Choroid plexus epithelial cell (primary cell): Measurements from ENCODE around the gene MAP2K5.

ENCODE experiments used
- DNase-seq: peaks from one replicate; pipeline ENCODE4 v3.0.0-alpha.2; 2010; ENCODE audit warnings: low read depth
- H3K4me3 ChIP-seq: 2 replicates; pipeline ENCODE4 v1.5.1; 2011; ENCODE audit warnings: low read depth, mild to moderate bottlenecking, control low read depth, low read length, moderate library complexity
- TF ChIP-seq, protein P1 (sequence below): conservative IDR thresholded peaks from 2 replicates; pipeline ENCODE4 v1.5.1; 2011; ENCODE audit warnings: low read depth, mild to moderate bottlenecking, control low read depth, inconsistent platforms, low read length, moderate library complexity

MAP2K5 gene

DNA sequence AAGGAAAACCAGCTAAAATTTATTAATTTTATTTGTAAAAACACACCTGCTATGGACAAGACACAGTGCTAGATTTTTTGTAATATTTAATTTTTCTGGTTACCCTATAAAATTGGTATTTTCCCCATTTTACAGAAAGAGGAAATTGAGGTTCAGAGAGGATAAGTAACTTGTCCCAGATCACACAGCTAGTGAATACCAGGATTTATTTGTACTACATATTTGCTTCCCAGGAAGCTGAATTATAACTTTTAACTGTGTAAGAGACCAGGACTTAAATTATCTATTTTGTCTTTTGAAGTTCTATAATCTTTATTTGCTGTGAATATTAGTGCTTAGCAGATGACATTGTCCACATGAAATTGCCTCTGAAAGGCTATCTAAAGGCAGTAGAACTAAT, 49.7 kb downstream of the MAP2K5 start:
- no peak overlapping the region for H3K4me3 ChIP-seq
- DNase-seq = no peak
- TF ChIP-seq, protein P1, sequence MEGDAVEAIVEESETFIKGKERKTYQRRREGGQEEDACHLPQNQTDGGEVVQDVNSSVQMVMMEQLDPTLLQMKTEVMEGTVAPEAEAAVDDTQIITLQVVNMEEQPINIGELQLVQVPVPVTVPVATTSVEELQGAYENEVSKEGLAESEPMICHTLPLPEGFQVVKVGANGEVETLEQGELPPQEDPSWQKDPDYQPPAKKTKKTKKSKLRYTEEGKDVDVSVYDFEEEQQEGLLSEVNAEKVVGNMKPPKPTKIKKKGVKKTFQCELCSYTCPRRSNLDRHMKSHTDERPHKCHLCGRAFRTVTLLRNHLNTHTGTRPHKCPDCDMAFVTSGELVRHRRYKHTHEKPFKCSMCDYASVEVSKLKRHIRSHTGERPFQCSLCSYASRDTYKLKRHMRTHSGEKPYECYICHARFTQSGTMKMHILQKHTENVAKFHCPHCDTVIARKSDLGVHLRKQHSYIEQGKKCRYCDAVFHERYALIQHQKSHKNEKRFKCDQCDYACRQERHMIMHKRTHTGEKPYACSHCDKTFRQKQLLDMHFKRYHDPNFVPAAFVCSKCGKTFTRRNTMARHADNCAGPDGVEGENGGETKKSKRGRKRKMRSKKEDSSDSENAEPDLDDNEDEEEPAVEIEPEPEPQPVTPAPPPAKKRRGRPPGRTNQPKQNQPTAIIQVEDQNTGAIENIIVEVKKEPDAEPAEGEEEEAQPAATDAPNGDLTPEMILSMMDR = no peak

DNA sequence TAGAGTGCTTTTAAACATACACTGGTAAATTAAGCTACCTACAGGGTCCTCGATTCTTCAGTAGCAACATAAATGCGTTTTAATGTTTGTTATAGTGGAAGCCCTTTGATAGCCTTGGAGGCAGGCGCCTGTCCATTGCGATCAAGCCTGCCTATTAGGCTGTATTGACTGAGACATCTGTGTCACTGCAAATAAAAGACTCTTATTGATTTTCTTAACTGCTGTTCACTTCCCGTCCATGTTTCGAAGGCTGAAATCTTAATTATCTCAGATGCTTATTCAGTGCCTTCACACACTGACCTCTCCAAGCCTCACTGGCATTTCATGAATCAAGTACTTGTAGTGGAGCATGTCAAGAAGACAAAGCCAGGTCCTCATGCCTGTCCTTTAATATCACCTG, 51.1 kb downstream of the MAP2K5 start:
- no peak for DNase-seq
- TF ChIP-seq, protein P1 = no peak
- no peak overlapping the region for H3K4me3 ChIP-seq

DNA sequence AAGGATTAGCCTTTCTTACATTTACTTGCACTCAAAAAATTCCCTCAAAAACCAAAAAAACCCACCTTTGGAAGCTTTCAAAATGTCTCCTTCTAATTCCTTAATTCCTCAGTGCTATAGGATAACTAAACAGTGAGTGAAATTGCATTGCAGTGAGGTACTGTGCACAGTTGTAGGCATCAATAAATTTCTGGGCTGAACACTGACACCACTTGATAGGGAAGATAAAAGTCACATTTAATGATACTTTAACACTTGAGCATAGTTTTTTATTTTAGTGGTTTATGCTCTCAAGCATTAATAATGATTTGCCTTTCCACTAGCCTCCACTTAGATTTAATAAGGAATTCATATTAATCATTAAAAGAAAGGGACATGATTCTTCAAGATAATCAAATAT, 52.3 kb downstream of the MAP2K5 start:
- DNase-seq = no peak
- TF ChIP-seq, protein P1 = no peak
- no peak overlapping the region for H3K4me3 ChIP-seq

DNA sequence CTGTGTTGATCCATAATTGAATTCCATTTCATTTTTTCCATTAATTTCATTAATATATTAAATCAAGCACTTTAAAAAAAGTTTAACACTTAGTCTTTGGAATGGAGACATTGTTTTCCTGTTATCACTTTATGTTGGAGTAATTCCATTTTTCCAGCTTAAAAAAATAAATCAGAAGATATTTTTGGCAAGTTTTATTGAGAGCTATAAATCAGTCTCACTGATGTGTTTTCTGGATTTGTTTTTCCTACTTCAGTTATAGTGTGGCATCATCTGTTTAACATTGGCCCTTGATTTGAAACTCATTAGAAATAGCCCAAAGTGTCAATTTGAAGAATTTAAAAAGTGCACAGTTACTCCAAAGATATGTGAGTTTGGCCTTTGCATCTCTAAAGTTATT, 53.1 kb downstream of the MAP2K5 start:
- DNase-seq = no peak
- TF ChIP-seq, protein P1 = no peak
- no peak overlapping the region for H3K4me3 ChIP-seq

DNA sequence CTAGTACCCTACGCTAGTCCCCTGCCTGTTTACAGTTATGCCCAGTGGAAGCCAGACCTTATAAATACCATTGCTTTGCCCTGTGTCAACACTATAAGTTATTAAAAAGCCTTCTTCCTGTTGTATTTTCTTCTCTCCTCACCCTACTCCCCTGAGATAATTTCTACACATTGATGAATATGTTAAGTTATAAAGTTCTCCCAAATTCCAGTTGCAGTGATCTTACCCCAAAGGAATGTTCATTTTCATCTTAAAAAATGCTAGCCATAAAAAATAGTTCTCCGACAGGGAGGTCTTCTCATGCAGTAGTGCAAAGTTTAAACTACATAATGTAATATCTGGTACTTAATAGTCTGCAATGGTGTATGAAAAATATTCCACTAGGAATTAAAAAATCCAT, 58.6 kb downstream of the MAP2K5 start:
- peak; percentile 53 for DNase-seq
- no peak overlapping the region for H3K4me3 ChIP-seq
- TF ChIP-seq, protein P1 = no peak

DNA sequence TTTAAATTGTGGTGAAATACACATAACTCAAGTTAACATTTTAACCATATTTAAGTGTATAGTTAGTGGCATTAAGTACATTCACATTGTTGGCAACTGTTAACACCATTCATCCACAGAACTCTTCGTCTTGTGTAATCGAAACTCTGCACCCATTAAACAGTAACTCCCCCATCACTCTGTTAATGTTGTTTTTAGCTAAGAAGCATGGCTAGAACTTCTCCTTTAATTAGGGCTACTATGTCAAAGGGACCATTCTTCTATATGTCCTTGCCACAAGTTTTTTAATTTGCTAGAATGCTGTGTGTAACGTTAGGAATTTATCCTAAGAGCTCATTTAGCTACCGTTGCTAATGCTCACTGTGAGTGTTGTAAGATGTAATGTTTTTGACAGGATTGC, 60.6 kb downstream of the MAP2K5 start:
- no peak overlapping the region for H3K4me3 ChIP-seq
- DNase-seq = no peak
- TF ChIP-seq, protein P1 = no peak

DNA sequence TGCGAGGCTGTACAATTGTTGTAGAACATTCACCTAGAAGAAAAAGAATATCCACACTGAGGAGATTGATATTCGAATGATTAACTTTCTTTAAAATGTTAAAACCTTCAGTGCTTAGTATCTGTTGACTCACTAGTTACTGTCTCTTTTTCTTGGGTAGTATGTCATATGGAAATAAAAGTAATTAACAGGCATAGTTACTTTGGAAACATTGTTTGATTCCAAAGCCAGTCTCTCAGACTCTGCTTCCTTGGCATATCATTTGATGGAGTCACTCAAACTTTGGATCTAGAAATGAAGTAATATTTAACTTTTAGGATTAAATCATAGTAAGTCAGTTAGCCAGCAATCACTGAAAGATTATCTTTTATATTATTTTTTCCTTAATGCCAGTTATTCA, 63.4 kb downstream of the MAP2K5 start:
- no peak for DNase-seq
- TF ChIP-seq, protein P1 = no peak
- H3K4me3 ChIP-seq = no peak overlapping the region
